Activated T-cell treated with anti-CD3 and anti-CD28 coated beads for 24 hours (primary cell): ENCODE data around the gene MR1.

Experiments
- DNase-seq: peaks from one replicate; pipeline ENCODE4 v3.0.0-alpha.2; 2020; ENCODE audit warnings: low read depth

MR1 gene

GRCh38 chr1:181108304-181108867 is 74.6 kb downstream of the MR1 start:
- no peak for DNase-seq

DNA sequence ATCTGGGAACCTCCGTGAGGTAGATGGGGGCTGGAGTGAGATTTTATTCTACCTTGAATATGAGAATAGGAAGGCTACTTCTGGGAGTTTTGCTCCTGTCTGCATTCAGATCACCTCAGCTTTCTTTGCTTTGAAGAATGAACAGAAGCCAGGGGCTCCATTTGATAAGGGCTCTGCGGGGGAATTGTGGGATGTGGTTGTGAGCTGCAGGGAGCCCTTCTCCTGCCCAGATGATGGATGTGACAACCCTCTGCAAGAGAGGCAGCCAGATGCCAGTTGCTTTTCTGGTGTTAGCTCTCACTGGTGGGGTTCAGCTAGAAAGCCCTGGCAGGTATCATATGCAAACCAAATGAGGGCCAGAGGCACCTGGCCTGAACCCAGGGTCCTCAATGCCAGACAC is 76.2 kb downstream of the MR1 start:
- DNase-seq = no peak
